ENCODE measurements around the gene FCAMR.

FCAMR gene

DNA sequence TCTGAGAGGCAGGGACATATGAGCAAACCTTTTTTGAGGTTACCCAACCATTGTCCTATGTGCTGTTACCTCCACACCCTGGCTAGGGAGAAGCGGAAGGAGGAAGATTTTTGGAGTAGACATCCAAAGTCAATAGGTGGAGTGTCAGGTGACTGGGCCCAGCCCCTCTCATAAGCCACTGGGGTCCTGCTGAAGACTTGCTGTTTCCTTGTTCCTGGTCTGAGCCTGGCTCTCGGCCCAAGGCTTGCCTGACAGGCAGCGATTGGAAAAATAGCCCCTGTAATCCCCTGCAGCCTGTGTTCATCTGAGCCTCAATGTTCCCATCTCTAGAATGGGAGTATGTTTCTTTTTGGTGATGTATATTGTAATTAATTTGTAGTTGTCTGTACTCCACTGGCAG, 17.1 kb downstream of the FCAMR start:
- Histone ChIP-seq H3K27ac (no peak overlapping the region), H3K4me3 (no peak overlapping the region)
- DNase-seq (ENCODE audit: low spot score) = no peak
- TF ChIP-seq, protein P1, sequence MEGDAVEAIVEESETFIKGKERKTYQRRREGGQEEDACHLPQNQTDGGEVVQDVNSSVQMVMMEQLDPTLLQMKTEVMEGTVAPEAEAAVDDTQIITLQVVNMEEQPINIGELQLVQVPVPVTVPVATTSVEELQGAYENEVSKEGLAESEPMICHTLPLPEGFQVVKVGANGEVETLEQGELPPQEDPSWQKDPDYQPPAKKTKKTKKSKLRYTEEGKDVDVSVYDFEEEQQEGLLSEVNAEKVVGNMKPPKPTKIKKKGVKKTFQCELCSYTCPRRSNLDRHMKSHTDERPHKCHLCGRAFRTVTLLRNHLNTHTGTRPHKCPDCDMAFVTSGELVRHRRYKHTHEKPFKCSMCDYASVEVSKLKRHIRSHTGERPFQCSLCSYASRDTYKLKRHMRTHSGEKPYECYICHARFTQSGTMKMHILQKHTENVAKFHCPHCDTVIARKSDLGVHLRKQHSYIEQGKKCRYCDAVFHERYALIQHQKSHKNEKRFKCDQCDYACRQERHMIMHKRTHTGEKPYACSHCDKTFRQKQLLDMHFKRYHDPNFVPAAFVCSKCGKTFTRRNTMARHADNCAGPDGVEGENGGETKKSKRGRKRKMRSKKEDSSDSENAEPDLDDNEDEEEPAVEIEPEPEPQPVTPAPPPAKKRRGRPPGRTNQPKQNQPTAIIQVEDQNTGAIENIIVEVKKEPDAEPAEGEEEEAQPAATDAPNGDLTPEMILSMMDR (IDR thresholded peaks at IDR 0.05) = no peak

DNA sequence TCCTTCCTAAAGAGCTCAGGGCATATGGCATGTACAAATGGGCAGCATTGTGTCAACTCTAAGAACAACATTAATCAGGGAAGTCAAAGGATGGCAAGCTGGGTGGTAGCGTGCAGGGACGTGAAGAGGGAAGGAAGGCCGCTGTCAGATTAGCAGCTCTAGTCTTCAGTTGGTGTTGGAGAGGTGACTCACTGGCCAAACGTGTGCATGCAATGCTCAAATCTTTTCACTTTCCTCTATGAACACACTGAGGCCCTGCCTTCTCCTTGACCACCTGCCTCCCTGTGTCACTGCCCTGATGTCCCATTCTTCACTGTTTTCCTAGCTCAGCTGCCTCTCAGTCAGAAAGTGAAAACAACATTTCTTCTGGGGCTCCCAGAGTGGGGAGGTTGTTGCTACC, 18.1 kb downstream of the FCAMR start:
- DNase-seq (ENCODE audit: low spot score) = no peak
- no peak overlapping the region for H3K27ac ChIP-seq
- H3K4me3 ChIP-seq = no peak overlapping the region
- TF ChIP-seq, protein P1 (IDR thresholded peaks at IDR 0.05) = no peak

DNA sequence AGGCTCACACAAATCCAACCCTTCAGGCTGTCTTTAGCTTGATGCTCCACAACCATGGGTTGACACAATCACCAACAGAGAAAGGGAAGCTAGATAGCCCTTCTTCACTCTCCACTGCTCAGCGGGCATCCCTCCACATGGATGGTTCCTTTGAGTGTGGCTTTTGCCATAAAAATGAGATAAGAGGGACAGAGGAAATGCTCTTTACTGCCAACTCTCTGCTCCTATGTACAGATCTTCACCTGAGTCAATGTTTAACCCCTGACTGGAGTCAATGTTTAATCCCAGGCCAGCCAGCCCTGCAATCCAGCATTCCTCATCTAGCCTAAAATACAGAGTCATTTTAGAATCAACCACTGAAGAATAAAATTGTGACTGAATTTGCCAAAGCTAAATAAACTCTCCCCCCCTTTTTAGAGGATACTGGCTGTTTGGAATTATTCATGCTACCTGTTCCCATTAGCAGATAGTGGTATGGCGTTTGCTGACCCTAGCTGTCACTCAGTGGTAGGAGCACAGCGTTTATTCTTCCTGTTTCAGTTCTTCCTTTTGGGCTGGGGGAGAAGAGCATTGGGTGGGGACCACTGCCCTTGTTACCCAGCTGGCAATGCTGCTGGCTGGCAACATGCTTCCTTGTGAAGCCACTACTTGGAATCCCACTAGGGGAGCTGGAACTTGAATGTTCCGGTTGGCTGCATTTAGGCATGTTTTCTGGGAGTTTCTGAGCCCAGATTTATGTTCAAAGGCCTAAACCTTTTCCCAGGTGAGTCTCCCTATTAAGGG, 18.8 kb downstream of the FCAMR start:
- no peak for DNase-seq (ENCODE audit: low spot score)
- Histone ChIP-seq H3K27ac (no peak overlapping the region), H3K4me3 (no peak overlapping the region)
- TF ChIP-seq, protein P1 (IDR thresholded peaks at IDR 0.05) = no peak

DNA sequence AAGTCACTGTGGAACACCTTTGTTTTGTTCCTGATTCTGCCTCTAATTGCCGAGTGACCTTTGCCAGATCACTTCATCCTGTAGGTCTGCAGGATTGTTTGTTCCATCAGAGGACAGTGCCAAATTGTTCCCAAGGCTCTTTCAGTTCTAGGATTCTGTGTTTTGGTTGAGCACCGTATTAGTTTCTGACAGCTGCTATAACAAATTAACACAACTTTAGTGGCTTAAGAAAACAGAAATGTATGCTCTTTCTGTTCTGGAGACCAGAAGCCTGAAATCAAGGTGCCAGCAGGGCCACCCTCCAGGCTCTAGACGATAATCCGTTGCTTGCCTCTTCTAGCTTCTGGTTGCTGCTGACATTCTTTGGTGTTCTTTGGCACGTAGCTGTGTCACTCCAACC, 20.6 kb downstream of the FCAMR start:
- no peak overlapping the region for H3K27ac ChIP-seq
- H3K4me3 ChIP-seq = no peak overlapping the region
- DNase-seq (ENCODE audit: low spot score) = no peak
- TF ChIP-seq, protein P1 (IDR thresholded peaks at IDR 0.05) = no peak

DNA sequence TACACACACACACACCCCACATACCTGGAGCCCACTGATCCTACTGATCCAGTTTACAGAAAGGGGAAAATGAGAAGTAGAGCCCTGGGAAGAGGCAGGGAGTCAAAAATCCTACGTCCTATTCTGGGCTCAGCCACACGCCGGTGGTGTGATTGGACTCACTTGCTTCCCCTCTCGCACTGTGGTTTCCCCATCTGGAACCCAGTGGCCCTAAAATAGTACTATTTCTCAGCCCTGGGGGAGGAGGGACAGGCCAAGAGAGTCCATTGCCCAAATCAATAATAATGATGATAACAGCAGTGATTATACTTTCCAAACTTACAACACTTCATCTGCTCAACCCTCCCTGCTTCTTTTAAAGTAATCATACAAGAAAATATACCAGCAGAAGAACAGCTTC, 21.1 kb downstream of the FCAMR start:
- Histone ChIP-seq H3K27ac (no peak overlapping the region), H3K4me3 (no peak overlapping the region)
- no peak for DNase-seq (ENCODE audit: low spot score)
- TF ChIP-seq, protein P1 (IDR thresholded peaks at IDR 0.05) = no peak

DNA sequence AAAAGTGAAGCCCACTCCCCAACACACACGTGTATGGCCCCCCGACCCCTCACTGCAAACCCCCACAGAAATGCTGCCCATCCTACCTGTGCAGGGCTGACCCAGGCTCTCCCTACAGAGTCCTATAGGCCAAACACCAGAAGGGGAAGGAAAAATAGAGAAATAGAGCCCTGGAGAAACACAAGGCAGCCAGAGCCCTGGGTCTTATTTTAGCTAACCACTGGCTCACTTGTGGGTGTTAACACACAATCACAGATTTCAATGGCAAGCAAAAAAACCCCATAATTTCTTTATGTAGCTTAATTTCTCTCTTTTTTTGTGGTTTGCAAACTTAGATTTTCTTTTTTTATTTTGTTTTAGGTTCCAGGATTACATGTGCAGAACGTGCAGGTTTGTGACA, 23.0 kb downstream of the FCAMR start:
- TF ChIP-seq, protein P1 (IDR thresholded peaks at IDR 0.05) = no peak
- no peak for DNase-seq (ENCODE audit: low spot score)
- Histone ChIP-seq H3K4me3 (no peak overlapping the region), H3K27ac (no peak overlapping the region)

DNA sequence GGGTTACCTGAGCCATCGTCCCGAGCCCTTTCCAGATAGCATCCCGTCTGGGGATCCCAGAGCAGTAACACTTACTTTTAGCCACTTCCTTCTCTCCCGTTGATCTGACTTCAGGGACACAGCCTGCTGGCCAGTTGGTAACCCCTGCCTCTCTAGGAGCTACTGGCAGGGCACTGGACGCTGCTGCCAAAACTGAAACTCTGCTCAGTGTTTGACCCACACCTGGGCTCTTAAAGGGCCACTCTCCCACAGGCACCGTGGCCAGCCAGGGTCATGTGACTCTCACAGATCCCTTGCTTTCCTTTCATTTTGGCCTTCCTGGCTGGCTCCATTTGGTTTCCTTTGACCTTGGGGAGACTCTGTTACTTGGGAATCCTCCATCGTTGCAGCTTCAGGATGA, 24.0 kb downstream of the FCAMR start, which contains the start of gene PIGR:
PIGR (minus strand) TSS at position 206 of the 400 bp plus-strand sequence. CDS start 5,935 bp downstream, outside the sequence.
- Histone ChIP-seq H3K27ac (no peak within 1 kb of the TSS), H3K4me3 (no peak within 1 kb of the TSS)
- no peak for DNase-seq (ENCODE audit: low spot score)
- TF ChIP-seq, protein P1 (IDR thresholded peaks at IDR 0.05) = no peak
